Endothelial cell of hepatic sinusoid (primary cell): ENCODE measurements around the gene VPREB3.

ENCODE experiments used
- in situ Hi-C: cut with HindIII; loops from 2 replicates; pipeline ENCODE4 v1.10.0; 2017; ENCODE audit warnings: low sequenced_read_pairs

VPREB3 gene

DNA sequence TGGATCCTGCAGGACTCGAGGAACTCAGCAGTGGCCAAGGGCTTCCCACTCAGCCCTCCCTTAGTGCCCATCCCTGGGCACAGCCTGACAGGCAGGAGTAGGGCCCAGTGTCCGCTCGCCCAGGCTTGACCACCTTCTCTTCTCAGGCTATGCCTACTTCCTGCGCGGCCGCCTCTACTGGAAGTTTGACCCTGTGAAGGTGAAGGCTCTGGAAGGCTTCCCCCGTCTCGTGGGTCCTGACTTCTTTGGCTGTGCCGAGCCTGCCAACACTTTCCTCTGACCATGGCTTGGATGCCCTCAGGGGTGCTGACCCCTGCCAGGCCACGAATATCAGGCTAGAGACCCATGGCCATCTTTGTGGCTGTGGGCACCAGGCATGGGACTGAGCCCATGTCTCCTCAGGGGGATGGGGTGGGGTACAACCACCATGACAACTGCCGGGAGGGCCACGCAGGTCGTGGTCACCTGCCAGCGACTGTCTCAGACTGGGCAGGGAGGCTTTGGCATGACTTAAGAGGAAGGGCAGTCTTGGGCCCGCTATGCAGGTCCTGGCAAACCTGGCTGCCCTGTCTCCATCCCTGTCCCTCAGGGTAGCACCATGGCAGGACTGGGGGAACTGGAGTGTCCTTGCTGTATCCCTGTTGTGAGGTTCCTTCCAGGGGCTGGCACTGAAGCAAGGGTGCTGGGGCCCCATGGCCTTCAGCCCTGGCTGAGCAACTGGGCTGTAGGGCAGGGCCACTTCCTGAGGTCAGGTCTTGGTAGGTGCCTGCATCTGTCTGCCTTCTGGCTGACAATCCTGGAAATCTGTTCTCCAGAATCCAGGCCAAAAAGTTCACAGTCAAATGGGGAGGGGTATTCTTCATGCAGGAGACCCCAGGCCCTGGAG is 29.3 kb upstream of the VPREB3 start:
- in situ Hi-C loops, result no loop called here

DNA sequence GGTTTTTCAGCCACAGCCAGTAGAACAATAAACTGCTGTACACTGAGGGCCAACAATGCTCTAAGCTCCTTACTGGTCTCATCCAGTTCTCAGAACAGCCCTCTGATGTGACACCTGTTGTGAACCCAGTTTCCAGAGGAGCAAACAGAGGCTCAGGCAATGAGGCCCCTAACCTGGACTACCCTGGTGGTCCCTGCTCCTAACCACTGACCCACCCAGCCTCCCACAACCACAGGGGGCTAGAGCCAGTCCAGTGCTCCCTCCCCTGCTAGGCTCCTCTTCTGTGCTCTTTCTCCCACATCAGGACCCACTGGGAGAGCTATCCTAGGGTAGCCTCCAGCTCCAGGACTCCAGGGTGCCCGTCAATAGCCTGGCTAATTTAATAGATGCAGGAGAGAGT is 28.5 kb upstream of the VPREB3 start:
- in situ Hi-C loops, result no loop called here

- in situ Hi-C loops, result no loop called here
Measured at GRCh38 chr22:23782252-23782651, 28.0 kb upstream of the VPREB3 start.

DNA sequence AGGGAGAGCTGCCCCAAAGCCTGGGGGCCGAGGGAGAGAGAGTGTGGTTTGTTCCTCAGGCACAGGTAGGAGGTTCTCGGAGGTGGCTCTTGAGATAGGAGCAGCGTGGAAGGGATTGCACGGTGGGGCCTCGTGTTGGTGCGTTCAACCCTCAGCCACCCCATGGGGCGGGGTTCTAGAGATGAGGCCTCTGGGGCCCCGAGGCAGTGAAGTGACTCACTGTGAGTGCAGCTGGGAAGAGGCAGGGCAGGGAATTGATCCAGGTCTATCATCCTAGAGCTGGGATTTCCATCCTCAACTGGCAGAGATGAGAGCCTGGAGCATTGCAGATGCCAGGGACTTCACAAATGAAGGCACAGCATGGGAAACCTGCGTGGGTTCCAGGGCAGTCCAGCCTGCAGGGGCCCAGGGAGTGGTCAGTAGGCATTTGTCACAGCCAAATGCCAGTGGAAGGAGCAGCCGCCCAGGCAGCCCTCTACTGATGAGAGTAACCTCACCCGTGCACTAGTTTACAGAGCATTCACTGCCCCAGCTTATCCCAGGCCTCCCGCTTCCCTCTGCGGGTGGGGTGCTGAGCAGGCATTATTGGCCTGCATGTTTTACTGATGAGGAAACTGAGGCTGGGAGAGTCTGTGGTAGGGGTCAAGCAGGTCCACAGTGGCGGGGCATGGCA is 27.4 kb upstream of the VPREB3 start:
- in situ Hi-C loops, result no loop called here

- in situ Hi-C loops, result no loop called here
Measured at GRCh38 chr22:23781065-23781464, 26.8 kb upstream of the VPREB3 start.

- in situ Hi-C loops, result no loop called here
Measured at GRCh38 chr22:23780146-23780748, 26.0 kb upstream of the VPREB3 start.

DNA sequence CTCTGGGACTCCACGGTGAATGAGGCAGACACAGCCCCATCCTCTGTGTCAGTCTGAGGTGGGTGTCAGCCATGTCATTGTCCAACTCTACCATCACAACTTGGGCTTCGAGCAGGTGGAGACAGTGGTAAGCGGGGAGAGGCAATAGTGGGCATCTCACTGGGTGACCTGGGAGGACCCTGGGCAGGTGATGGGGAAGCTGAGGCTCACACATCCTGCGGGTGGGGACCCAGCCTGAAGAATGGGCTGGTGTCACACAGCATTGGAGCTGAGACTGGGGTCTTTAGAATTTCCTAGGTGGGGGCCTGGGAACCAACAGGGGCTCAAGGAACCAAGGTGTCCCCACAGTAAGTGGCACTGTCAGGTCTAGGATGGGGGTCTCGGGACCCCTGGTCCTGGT is 25.5 kb upstream of the VPREB3 start:
- in situ Hi-C loops, result no loop called here

DNA sequence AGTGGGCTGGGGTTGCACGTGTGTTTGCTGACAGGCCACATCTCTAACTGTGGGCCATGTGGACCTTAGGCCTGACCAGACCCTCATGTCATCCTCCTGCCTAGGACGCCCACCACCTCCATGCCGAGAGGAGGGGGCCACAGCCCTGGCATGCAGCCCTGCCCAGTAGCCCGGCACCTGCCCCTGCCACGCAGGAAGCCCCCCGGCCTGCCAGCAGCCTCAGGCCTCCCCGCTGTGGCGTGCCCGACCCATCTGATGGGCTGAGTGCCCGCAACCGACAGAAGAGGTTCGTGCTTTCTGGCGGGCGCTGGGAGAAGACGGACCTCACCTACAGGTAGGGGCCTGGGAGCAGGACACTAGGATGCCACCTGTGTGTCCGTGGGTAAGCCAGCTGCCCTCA is 24.9 kb upstream of the VPREB3 start:
- in situ Hi-C loops, result no loop called here

- in situ Hi-C loops, result no loop called here
Measured at GRCh38 chr22:23778577-23778900, 24.3 kb upstream of the VPREB3 start.

GRCh38 chr22:23777776-23778576 is 23.8 kb upstream of the VPREB3 start:
- in situ Hi-C loops, result no loop called here

DNA sequence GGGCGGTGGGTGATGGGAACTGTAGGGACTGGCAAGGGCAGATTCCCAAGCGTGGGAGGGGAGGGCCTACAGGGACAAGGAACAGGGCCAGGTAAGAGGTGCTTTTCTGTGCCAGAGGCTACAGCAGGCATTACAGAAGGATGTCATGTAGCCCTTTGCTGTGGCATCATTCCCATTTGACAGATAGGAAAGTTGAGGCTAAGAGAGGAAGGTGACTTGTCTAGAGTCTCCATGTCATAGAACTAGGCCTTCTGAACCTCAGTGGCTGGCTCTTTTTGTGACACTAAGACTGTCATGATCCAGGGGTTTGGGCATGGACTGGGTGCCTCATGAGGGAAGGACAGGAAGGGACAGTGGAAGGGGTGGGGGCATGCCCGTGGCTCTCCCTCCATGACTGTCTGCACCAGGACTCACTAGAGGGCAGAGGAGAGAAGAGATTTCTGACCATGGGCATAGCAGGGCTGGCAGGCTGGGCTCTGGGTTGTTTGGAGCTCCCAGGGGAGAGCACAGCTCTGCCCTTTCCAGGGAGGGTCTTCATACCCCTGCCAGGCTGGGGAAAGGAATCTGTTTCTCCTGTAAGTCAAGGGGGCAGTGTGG is 21.7 kb upstream of the VPREB3 start:
- in situ Hi-C loops, result no loop called here

GRCh38 chr22:23774922-23775436 is 20.8 kb upstream of the VPREB3 start:
- in situ Hi-C loops, result no loop called here

DNA sequence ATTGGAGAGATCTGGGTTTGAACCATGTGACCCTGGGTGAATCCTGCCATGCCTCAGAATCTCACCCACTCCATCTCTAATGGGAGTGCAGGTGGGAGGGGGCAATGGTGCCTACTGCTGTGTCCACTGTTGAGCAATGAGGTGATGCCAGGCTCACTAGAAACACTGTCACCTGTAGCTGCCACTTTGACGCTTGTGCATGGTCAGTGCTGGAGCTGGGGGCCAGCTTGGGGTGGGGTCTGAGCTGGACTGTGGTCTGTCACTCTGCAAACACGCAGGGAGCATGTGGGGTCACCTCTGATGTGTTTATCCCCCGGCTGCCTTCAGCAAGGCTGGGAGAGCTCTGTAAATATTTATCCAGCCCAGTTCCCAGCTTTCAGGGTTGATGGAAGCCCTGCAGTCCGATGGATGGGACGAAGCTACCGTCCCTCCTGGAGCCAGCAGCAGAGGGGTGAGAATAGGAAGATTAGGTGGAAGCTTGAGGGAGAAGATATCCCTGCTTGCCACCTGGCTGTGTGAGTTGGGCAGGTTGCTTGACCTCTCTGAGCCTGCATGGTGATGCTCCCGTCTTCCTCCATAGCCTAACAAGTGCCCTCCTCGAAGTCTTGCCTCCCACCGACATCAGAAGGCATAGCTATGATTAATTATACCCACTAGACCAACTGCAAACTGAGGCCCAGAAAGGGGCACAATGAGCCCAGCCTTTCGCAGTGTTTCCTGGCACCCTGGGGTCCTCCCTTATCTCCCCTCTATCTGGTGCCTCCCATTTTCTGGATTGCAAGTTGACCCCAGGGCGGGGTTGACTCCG is 20.1 kb upstream of the VPREB3 start:
- in situ Hi-C loops, result no loop called here

GRCh38 chr22:23773483-23774113 is 19.4 kb upstream of the VPREB3 start:
- in situ Hi-C loops, result no loop called here

DNA sequence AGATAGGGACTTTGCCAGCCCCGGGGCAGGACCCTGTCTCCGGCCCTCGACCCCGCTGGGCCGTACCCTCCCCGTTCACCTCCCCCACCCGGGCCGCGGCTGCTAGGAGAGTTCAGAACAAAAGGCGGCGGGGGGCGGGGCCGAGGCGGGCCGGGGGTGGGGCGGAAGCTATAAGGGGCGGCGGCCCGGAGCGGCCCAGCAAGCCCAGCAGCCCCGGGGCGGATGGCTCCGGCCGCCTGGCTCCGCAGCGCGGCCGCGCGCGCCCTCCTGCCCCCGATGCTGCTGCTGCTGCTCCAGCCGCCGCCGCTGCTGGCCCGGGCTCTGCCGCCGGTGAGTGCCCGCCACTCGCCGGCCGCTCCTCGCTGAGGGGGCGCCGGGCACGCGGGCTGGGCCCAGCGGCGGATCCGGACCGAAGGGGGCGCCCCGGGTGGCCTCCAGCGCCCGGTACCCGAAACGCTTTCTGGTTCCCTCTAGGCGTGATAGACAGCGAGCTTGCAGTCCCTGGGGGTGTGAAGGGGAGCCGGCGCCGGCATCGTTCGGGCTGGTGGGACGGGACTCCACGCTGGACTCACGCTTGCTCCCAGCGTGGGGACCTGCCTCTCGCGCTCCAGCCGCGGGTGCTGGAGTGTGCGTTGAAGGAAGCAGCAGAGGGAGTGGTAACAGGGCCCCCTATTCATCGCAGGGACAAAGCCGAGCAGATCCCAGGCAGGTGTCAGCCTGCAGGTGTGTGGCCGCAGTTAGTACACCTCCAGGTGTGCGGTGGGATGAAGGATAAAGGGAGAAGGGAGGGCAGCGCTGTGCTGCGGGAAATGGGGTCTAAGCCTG is 18.6 kb upstream of the VPREB3 start, which contains the start of gene MMP11:
Gene MMP11 (plus strand): TSS at position 201 of the 825 bp plus-strand sequence. CDS start 22 bp downstream, at position 223.
- in situ Hi-C loops, result no loop called here

DNA sequence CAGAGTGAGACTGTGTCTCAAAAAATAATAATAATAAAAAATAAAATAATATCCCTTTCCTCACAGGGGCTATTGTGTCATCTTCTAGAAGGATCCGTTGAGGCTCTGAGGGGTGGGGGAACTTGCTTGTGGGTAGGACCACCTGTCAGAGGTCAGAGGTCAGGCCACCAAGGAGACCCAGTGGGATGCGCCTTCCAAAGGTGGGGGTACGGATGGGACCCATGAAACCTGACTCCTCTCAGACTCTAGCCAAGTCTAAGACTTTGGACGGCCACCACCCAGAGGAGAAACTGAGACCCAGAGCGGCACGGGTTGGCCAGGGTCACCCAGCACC is 18.1 kb upstream of the VPREB3 start:
- in situ Hi-C loops, result no loop called here

GRCh38 chr22:23769321-23769965 is 15.2 kb upstream of the VPREB3 start:
- in situ Hi-C loops, result no loop called here
